ENCODE measurements around the gene CTRL. TPM values are rescaled to one million over a fixed set of nuclear protein-coding genes. Genes with fewer than 3 reads are reported as not detected.
A peak's percentile ranks its signal among the peaks of the same experiment; 100 is the strongest.

Gene CTRL
- total RNA-seq, 2 donors from 2014 or later = 0.59 TPM; not detected in 1

- DNase-seq (ENCODE audit: low spot score) = no peak
- Histone ChIP-seq H3K27ac (peak overlapping the region; percentile 68 to 70), H3K36me3 (peaks cover 59% of the 10 kb centered on the region), H3K27me3 (no peaks in the 10 kb centered on the region), H3K4me3 (no peak overlapping the region), H3K4me1 (peaks cover 0 to 37% of the 10 kb centered on the region in 2 donors), H3K9me3 (no peaks in the 10 kb centered on the region)
- TF ChIP-seq CTCF (IDR thresholded peaks at IDR 0.05) = no peak
Observed at GRCh38 chr16:67883146-67883871, 48.4 kb downstream of the CTRL start.

GRCh38 chr16:67882374-67883145 lies 49.1 kb downstream of the CTRL start:
- DNase-seq (ENCODE audit: low spot score) = no peak
- no peaks in the 10 kb centered on the region for H3K9me3 ChIP-seq
- H3K27ac ChIP-seq = peak overlapping the region; percentile 68 to 70
- H3K4me3 ChIP-seq = no peak overlapping the region
- peak in 1 of 2 donors; percentile 15 for TF ChIP-seq CTCF (IDR thresholded peaks at IDR 0.05)
- H3K27me3 ChIP-seq = no peaks in the 10 kb centered on the region
- peaks cover 66% of the 10 kb centered on the region for H3K36me3 ChIP-seq
- H3K4me1 ChIP-seq = peaks cover 0 to 37% of the 10 kb centered on the region in 2 donors

- H3K27me3 ChIP-seq = no peaks in the 10 kb centered on the region
- no peak overlapping the region for H3K4me3 ChIP-seq
- no peak for DNase-seq (ENCODE audit: low spot score)
- peaks cover 0 to 37% of the 10 kb centered on the region in 2 donors for H3K4me1 ChIP-seq
- TF ChIP-seq CTCF (IDR thresholded peaks at IDR 0.05) = no peak
- peak overlapping the region; percentile 40 to 68 for H3K27ac ChIP-seq
- peaks cover 75% of the 10 kb centered on the region for H3K36me3 ChIP-seq
- no peaks in the 10 kb centered on the region for H3K9me3 ChIP-seq
Observed at GRCh38 chr16:67881621-67882161, 50.0 kb downstream of the CTRL start.

- no peak for TF ChIP-seq CTCF (IDR thresholded peaks at IDR 0.05)
- no peak for DNase-seq (ENCODE audit: low spot score)
- no peaks in the 10 kb centered on the region for H3K9me3 ChIP-seq
- no peak overlapping the region for H3K4me3 ChIP-seq
- no peak overlapping the region for H3K27ac ChIP-seq
- peaks cover 84% of the 10 kb centered on the region for H3K36me3 ChIP-seq
- H3K27me3 ChIP-seq = no peaks in the 10 kb centered on the region
- H3K4me1 ChIP-seq = peaks cover 0 to 39% of the 10 kb centered on the region in 2 donors
Observed at GRCh38 chr16:67880584-67880983, 51.1 kb downstream of the CTRL start.

GRCh38 chr16:67879936-67880335 lies 51.7 kb downstream of the CTRL start:
- no peak for TF ChIP-seq CTCF (IDR thresholded peaks at IDR 0.05)
- H3K27me3 ChIP-seq = no peaks in the 10 kb centered on the region
- H3K9me3 ChIP-seq = no peaks in the 10 kb centered on the region
- peaks cover 0 to 39% of the 10 kb centered on the region in 2 donors for H3K4me1 ChIP-seq
- H3K27ac ChIP-seq = no peak overlapping the region
- no peak for DNase-seq (ENCODE audit: low spot score)
- H3K4me3 ChIP-seq = no peak overlapping the region
- peaks cover 84% of the 10 kb centered on the region for H3K36me3 ChIP-seq

Other genes with a start within 250 kb of the CTRL start
- gene GFOD2, start 212.5 kb downstream of the CTRL start, total RNA-seq = 1 to 10 TPM; 7.1 to 9.2 TPM
- gene RANBP10, start 125.3 kb downstream of the CTRL start, total RNA-seq = 1 to 10 TPM; 7.8 to 8.9 TPM
- gene TSNAXIP1, start 125.0 kb downstream of the CTRL start, total RNA-seq = under 1 TPM in 1 of 2 donors, not detected in 1; 0.55 TPM
- gene THAP11, start 89.5 kb downstream of the CTRL start, total RNA-seq = 10 to 100 TPM; 42.5 to 59.4 TPM
- 100 to 1,000 TPM in 1 of 2 donors, 10 to 100 TPM in 1; 44.6 to 132 TPM for gene NUTF2, start 84.9 kb downstream of the CTRL start, total RNA-seq
- gene CENPT, start 84.2 kb downstream of the CTRL start, total RNA-seq = 10 to 100 TPM in 1 of 2 donors, 1 to 10 TPM in 1; 8.7 to 19.1 TPM
- gene EDC4, start 58.8 kb downstream of the CTRL start, total RNA-seq = 10 to 100 TPM; 21.2 to 39.5 TPM
- gene NRN1L, start 47.0 kb downstream of the CTRL start, total RNA-seq = not detected
- gene PSKH1, start 38.6 kb downstream of the CTRL start, total RNA-seq = 10 to 100 TPM; 18.4 to 23.2 TPM
- 10 to 100 TPM; 37.3 to 38.4 TPM for gene PSMB10, start 5.0 kb upstream of the CTRL start, total RNA-seq
- 10 to 100 TPM in 1 of 2 donors, 1 to 10 TPM in 1; 2.9 to 11.8 TPM for gene LCAT, start 12.3 kb upstream of the CTRL start, total RNA-seq
- gene SLC12A4, start 36.8 kb upstream of the CTRL start, total RNA-seq = 10 to 100 TPM; 39.5 to 85.9 TPM
- not detected for gene DPEP3, start 48.6 kb upstream of the CTRL start, total RNA-seq
- gene DPEP2, start 67.6 kb upstream of the CTRL start, total RNA-seq = 1 to 10 TPM in 1 of 2 donors, under 1 TPM in 1; 0.85 to 1.6 TPM
- not detected for gene DPEP2NB, start 84.0 kb upstream of the CTRL start, total RNA-seq
- 1 to 10 TPM; 4.3 to 4.8 TPM for gene DDX28, start 91.4 kb upstream of the CTRL start, total RNA-seq
- 1 to 10 TPM; 4.5 to 4.9 TPM for gene DUS2, start 91.4 kb upstream of the CTRL start, total RNA-seq
- gene NFATC3, start 153.5 kb upstream of the CTRL start, total RNA-seq = 10 to 100 TPM; 24.5 to 45.0 TPM

Measured in right atrium auricular region (tissue), 2 donors.